Measurements from ENCODE around the gene DUSP22.

DUSP22 gene

DNA sequence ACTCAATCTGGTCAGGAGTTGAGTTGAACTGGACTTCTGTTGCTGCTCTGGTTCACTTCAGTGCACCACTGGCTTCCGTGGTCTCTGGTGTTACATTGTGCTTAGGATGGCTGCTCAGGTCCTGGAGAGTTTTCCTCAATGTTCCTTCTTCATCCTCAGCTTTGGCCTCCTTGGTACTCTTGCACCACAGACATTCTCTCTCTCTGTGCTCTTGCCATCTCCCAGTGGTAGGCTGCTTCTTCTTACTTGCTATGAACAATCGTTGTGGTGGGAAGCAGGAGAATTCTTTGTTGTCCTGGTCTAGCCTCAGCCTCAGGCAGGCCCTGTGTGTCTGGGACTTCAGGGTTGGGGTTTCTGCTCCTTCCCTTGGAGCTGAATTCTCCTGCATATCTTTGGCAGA lies 14.5 kb upstream of the DUSP22 start:
- TF ChIP-seq, protein P1, sequence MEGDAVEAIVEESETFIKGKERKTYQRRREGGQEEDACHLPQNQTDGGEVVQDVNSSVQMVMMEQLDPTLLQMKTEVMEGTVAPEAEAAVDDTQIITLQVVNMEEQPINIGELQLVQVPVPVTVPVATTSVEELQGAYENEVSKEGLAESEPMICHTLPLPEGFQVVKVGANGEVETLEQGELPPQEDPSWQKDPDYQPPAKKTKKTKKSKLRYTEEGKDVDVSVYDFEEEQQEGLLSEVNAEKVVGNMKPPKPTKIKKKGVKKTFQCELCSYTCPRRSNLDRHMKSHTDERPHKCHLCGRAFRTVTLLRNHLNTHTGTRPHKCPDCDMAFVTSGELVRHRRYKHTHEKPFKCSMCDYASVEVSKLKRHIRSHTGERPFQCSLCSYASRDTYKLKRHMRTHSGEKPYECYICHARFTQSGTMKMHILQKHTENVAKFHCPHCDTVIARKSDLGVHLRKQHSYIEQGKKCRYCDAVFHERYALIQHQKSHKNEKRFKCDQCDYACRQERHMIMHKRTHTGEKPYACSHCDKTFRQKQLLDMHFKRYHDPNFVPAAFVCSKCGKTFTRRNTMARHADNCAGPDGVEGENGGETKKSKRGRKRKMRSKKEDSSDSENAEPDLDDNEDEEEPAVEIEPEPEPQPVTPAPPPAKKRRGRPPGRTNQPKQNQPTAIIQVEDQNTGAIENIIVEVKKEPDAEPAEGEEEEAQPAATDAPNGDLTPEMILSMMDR (IDR thresholded peaks at IDR 0.05; ENCODE audit: insufficient read depth, low read length, missing control alignments) = no peak
- no peak for DNase-seq (ENCODE audit: low read depth, low spot score)
- ChIA-PET POLR2A (no interaction called here), CTCF (interaction anchor here (1.1 kb wide), 1 partner anchor 16 kb away, joined by 3 read pairs; no protein-coding TSS in a partner anchor)
- H3K4me3 ChIP-seq (ENCODE audit: low read depth, low read length) = no peak overlapping the region

DNA sequence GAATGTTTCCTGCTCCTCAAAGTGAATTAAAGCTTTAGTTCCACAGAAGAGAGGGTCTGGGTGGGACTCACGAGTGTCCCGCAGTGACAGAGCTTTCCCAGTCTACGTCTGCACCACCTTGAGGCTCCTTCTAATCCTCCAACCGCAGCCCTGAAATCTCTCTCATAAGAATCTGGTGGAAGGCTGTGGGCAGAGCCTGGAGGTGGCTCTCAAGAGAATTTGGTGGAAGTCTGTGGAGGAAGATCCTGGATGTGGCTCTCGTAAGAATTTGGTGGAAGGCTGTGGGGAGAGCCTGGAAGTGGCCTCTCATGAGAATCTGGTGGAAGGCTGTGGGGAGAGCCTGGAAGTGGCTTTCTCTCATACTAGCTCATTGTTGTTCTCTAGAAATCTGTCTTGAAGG lies 13.8 kb upstream of the DUSP22 start:
- DNase-seq (ENCODE audit: low read depth, low spot score) = no peak
- POLR2A ChIA-PET = no interaction called here
- TF ChIP-seq, protein P1 (IDR thresholded peaks at IDR 0.05; ENCODE audit: insufficient read depth, low read length, missing control alignments) = no peak

DNA sequence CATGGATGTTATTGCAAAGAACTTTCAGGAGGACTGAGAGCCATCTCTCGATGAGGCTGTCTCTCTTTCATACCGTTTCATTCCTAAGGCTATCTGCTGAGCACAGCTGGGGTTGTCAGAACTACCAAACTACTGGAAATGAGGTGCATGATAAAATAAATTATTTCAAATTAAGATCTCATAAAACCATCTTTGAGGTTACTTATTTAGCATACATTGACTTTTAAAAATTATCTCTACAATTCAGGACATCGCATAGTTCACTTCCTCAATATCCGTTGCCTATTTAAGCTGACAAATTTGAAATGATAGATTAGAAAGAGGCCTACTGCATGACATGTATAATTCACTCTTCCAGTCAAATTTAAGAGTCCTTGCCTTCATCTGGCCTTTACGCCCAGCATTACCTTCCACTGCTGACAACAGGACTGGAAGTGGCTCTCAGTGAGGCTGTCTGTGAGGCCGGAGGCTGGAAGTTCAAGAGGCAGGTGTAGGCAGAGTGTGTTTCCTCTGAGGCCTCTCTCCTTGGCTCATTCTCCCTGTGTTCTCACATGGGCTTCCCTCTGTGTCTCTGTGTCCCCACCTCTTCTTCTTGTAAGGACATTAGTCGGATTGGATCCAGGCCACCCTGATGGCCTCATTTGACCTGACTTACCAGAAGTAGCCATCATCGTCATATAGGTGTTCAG lies 12.8 kb upstream of the DUSP22 start:
- CTCF ChIA-PET = no interaction called here
- POLR2A ChIA-PET = no interaction called here
- TF ChIP-seq, protein P1 (IDR thresholded peaks at IDR 0.05; ENCODE audit: insufficient read depth, low read length, missing control alignments) = no peak
- no peak for DNase-seq (ENCODE audit: low read depth, low spot score)
- H3K4me3 ChIP-seq (ENCODE audit: low read depth, low read length) = no peak overlapping the region

More for the DNA sequence above, 13.8 kb upstream of the DUSP22 start:
- CTCF ChIA-PET = interaction anchor here (1.1 kb wide), 1 partner anchor 15 kb away, joined by 3 read pairs; no protein-coding TSS in a partner anchor
- H3K4me3 ChIP-seq (ENCODE audit: low read depth, low read length) = no peak overlapping the region

DNA sequence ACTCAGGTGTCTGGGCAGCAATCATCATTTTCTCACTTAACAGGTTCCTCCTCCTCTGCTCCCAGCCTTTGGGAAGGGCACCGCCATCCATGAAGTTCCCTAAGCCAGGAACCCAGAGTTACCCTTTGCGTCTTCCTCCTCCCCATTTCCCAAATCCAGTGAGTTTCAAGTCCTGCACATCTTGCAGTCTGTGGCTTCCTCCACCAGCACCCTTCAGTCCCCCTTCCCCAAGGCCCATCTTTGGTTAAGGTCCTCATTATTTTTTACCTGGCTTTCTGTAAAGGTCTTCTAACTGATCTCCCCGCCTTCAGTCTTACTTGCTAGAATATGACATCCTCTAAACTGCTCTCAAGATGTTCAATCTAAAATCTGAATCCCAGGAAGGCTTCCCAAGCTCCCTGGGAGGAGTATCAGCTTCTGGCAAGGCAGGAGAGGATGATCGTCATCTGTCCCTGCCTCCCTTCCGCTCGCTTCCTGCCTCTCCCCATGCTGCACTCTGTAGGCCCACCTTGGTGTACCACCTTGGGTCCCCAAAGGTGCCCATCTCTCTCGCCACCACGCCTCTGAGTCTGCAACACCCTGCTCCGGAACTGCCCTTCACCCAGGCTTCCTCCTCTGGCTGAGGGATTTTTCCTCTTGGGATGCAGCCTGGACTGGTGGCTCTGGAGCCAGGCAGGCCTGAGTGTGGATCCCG lies 11.4 kb upstream of the DUSP22 start:
- POLR2A ChIA-PET = no interaction called here
- H3K4me3 ChIP-seq (ENCODE audit: low read depth, low read length) = no peak overlapping the region
- DNase-seq (ENCODE audit: low read depth, low spot score) = no peak
- TF ChIP-seq, protein P1 (IDR thresholded peaks at IDR 0.05; ENCODE audit: insufficient read depth, low read length, missing control alignments) = no peak
- CTCF ChIA-PET = no interaction called here

DNA sequence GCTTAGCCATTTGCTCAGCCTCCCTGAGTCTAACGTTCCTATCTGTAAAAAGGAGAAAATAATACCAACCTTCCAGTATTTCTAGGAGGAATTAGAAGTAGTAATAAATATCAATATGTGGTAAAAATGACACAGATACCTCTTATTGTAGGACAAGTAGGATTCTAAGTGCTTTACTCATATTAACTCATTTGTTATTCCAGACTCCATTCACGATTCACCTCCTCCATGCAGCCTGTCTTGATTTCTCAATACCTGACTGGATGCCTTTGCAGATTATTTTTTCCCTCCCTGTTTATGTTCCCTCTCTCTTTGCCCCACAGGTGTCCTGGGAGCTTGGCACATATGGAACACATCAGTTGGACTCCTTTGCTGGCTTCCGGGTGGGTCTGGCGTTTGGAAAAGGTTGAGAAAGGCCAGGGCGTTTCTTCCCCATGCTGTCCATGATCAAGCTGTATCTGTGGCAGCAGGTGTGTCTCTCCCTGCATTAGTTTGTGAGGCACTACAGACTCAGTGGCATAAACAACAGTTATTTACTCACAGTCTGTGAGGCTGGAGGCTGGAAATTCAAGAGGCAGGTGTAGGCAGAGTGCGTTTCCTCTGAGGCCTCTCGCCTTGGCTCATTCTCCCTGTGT lies 10.7 kb upstream of the DUSP22 start:
- ChIA-PET CTCF (no interaction called here), POLR2A (no interaction called here)
- TF ChIP-seq, protein P1 (IDR thresholded peaks at IDR 0.05; ENCODE audit: insufficient read depth, low read length, missing control alignments) = no peak

DNA sequence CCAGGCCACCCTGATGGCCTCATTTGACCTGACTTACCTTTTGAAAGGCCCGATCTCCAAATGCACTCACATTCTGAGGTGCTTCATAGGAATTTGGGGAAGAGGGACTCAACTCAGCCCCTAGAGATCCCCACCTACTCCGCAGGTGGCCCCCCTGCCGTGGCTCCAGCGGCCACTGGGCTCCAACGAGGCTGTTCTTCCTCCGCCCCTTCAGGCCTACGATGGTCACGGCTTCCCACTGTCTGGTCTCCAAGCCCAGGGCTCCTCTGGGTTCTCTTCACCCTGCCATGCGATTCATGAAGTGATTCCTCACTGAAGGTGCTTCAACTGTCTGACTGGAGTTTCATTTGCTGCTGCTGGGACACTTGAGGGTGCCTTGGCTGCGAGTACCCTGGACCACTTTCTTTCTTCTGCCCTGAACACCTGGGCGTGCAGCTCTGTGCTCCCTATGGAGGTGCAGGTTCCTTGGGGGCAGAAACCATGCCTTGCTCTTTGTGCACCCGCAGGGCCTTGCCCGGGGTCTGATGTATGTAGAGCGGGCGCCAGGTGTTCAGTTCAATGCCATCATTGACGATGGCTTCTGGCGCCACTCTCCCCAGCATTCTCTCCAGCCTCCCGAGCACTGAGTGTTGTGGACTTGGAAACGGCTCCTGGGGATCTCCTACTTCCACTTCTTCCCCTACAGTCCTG lies 10.0 kb upstream of the DUSP22 start:
- DNase-seq (ENCODE audit: low read depth, low spot score) = no peak
- TF ChIP-seq, protein P1 (IDR thresholded peaks at IDR 0.05; ENCODE audit: insufficient read depth, low read length, missing control alignments) = no peak
- POLR2A ChIA-PET = no interaction called here
- CTCF ChIA-PET = no interaction called here
- no peak overlapping the region for H3K4me3 ChIP-seq (ENCODE audit: low read depth, low read length)

More for the DNA sequence above, 10.7 kb upstream of the DUSP22 start:
- DNase-seq (ENCODE audit: low read depth, low spot score) = no peak
- H3K4me3 ChIP-seq (ENCODE audit: low read depth, low read length) = no peak overlapping the region

All from AG04449 (cell line).